Retina (tissue), 1 donor: ENCODE data around the gene HTT.

Experiments
- DNase-seq: peaks from one replicate; pipeline ENCODE4 v3.0.0-alpha.2; 2016

HTT gene

GRCh38 chr4:3225071-3225850 is 150.8 kb downstream of the HTT start:
- DNase-seq = no peak

- DNase-seq = no peak
Observed at GRCh38 chr4:3225936-3226335, 151.5 kb downstream of the HTT start.

- no peak for DNase-seq
Observed at GRCh38 chr4:3226467-3226866, 152.0 kb downstream of the HTT start.

GRCh38 chr4:3226944-3227343 is 152.5 kb downstream of the HTT start:
- no peak for DNase-seq

- no peak for DNase-seq
Observed at GRCh38 chr4:3227878-3228675, 153.6 kb downstream of the HTT start.

GRCh38 chr4:3228881-3229280 is 154.4 kb downstream of the HTT start:
- no peak for DNase-seq

- DNase-seq = no peak
Observed at GRCh38 chr4:3229328-3229727, 154.8 kb downstream of the HTT start.

GRCh38 chr4:3229964-3230363 is 155.5 kb downstream of the HTT start:
- DNase-seq = no peak

- DNase-seq = no peak
Observed at GRCh38 chr4:3231471-3231870, 157.0 kb downstream of the HTT start.

GRCh38 chr4:3232001-3232400 is 157.5 kb downstream of the HTT start:
- no peak for DNase-seq

GRCh38 chr4:3232871-3233271 is 158.4 kb downstream of the HTT start:
- DNase-seq = no peak

- no peak for DNase-seq
Observed at GRCh38 chr4:3233391-3234071, 159.1 kb downstream of the HTT start.

- DNase-seq = no peak
Observed at GRCh38 chr4:3234171-3235029, 159.9 kb downstream of the HTT start.

- no peak for DNase-seq
Observed at GRCh38 chr4:3235030-3235345, 160.5 kb downstream of the HTT start.

GRCh38 chr4:3235581-3235980 is 161.1 kb downstream of the HTT start:
- DNase-seq = no peak

GRCh38 chr4:3236326-3236878 is 161.9 kb downstream of the HTT start:
- DNase-seq = no peak

- DNase-seq = no peak
Observed at GRCh38 chr4:3237266-3237665, 162.8 kb downstream of the HTT start.

GRCh38 chr4:3237712-3238560 is 163.5 kb downstream of the HTT start:
- no peak for DNase-seq

GRCh38 chr4:3238721-3239120 is 164.2 kb downstream of the HTT start:
- DNase-seq = no peak

- no peak for DNase-seq
Observed at GRCh38 chr4:3239303-3239702, 164.8 kb downstream of the HTT start.
